ENCODE data around the gene MASTL. TPM values are rescaled to one million over a fixed set of nuclear protein-coding genes. Genes with fewer than 3 reads are reported as not detected.

MASTL gene
- 10 to 100 TPM in 1 of 2 donors, 1 to 10 TPM in 1; 8.5 to 14.3 TPM for total RNA-seq

DNA sequence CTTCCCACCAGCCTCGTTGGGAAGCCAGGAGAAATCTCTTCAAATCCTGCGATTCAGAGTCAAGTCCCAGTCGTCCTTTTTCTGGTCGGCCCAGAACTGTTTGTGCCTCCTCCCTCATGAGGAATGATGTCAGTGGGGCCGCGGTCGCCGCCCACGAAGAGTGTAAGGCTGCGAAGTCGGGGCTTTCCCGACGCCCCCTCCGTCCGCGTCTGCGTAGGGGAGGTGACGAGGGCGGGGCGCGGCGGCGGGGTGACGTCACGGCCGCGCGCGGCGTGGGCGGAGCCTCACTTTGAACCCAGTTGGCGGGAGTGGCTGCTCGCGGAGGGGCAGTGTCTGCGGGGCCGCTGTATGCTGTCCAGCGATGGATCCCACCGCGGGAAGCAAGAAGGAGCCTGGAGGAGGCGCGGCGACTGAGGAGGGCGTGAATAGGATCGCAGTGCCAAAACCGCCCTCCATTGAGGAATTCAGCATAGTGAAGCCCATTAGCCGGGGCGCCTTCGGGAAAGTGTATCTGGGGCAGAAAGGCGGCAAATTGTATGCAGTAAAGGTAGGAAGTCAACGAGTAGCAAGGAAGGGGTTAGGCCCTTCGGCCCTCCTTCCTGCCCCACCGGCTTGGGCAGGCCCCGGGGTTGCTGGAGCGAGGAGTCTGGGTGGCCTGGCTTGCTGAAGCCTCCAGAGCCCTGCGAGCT lies at the start of gene MASTL:
MASTL (plus strand) TSS at position 287 of the 689 bp plus-strand sequence; CDS start at position 362, 75 bp downstream.
- Histone ChIP-seq H3K4me3 (peak within 1 kb of the TSS; percentile 70), H3K4me1 (replicated peaks) (no peaks in the 10 kb centered on the region), H3K36me3 (no peaks in the 10 kb centered on the region), H3K27ac (peak within 1 kb of the TSS; percentile 98), H3K9me3 (no peaks in the 10 kb centered on the region), H3K27me3 (replicated peaks; ENCODE audit: insufficient read depth) (no peaks in the 10 kb centered on the region)
- DNase-seq (ENCODE audit: low spot score) = peak; percentile 87
- intact Hi-C loops (cut with DNase I) = loop anchor here (2.0 to 10.0 kb wide), 2 partner anchors 50 to 86 kb away; partner anchors contain the start of genes ACBD5 and ANKRD26
- TF ChIP-seq POLR2A (IDR thresholded peaks at IDR 0.05) = peak; percentile 91
- TF ChIP-seq, protein P1, sequence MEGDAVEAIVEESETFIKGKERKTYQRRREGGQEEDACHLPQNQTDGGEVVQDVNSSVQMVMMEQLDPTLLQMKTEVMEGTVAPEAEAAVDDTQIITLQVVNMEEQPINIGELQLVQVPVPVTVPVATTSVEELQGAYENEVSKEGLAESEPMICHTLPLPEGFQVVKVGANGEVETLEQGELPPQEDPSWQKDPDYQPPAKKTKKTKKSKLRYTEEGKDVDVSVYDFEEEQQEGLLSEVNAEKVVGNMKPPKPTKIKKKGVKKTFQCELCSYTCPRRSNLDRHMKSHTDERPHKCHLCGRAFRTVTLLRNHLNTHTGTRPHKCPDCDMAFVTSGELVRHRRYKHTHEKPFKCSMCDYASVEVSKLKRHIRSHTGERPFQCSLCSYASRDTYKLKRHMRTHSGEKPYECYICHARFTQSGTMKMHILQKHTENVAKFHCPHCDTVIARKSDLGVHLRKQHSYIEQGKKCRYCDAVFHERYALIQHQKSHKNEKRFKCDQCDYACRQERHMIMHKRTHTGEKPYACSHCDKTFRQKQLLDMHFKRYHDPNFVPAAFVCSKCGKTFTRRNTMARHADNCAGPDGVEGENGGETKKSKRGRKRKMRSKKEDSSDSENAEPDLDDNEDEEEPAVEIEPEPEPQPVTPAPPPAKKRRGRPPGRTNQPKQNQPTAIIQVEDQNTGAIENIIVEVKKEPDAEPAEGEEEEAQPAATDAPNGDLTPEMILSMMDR (IDR thresholded peaks at IDR 0.05) = peak in 1 of 4 experiments; percentile 7
- peak; percentile 97 for TF ChIP-seq POLR2AphosphoS5 (IDR thresholded peaks at IDR 0.05)
- WGBS = 2% methylated on average over 54 of the region's 55 CpGs

DNA sequence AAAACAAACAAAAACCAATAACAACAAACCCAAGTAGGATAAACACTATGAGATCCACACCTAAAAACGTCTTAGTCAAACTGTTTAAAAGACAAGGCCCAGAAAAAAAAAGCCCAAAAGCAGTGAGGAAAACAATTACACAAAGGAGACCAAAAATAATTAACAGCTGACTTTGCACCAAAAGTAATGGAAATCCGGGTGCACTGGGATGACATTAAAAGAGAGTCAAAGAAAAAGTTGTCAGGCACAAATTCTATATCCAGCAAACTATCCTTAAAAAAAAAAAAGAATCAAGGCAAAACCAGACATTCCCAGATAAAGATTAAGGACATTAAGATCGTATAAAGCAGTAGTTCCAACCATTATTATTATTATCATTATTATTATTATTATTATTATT lies 47.0 kb upstream of the MASTL start:
- H3K27ac ChIP-seq = no peak overlapping the region
- H3K4me3 ChIP-seq = no peak overlapping the region
- DNase-seq (ENCODE audit: low spot score) = no peak
- H3K4me1 ChIP-seq (replicated peaks) = no peaks in the 10 kb centered on the region
- H3K36me3 ChIP-seq = peaks cover 0 to 7% of the 10 kb centered on the region in 2 donors
- intact Hi-C loops (cut with DNase I) = loop anchor here (10.0 kb wide), 1 partner anchor 47 kb away; the partner anchor contains the start of genes MASTL and YME1L1
- no peaks in the 10 kb centered on the region for H3K27me3 ChIP-seq (replicated peaks; ENCODE audit: insufficient read depth)
- H3K9me3 ChIP-seq = no peaks in the 10 kb centered on the region
- 93% methylated on average over 3 of the region's 3 CpGs for WGBS
- TF ChIP-seq POLR2A (IDR thresholded peaks at IDR 0.05) (no peak), POLR2AphosphoS5 (IDR thresholded peaks at IDR 0.05) (no peak)
- TF ChIP-seq, protein P1 (IDR thresholded peaks at IDR 0.05) = no peak

DNA sequence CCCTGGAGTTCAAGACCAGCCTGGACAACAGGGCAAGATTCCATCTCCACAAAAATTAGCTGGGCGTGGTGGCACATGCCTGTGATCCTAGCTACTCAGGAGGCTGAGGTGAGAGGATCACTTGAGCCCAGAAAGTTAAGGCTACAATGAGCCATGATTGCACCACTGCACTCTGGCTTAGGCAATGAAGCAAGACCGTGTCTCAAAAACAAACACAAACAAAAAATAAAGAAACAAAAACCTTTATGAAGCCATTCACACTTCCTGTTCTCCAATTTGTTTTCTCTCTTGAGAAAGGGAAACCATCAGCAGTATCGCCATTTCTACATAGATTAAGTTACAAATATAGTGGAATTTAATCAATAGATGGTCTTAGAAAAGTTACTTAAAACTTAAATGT lies 20.8 kb upstream of the MASTL start:
- H3K4me3 ChIP-seq = no peak overlapping the region
- peaks cover 0 to 6% of the 10 kb centered on the region in 2 donors for H3K36me3 ChIP-seq
- no peaks in the 10 kb centered on the region for H3K4me1 ChIP-seq (replicated peaks)
- no peaks in the 10 kb centered on the region for H3K27me3 ChIP-seq (replicated peaks; ENCODE audit: insufficient read depth)
- TF ChIP-seq POLR2A (IDR thresholded peaks at IDR 0.05) (no peak), POLR2AphosphoS5 (IDR thresholded peaks at IDR 0.05) (no peak)
- TF ChIP-seq, protein P1 (IDR thresholded peaks at IDR 0.05) = no peak
- H3K9me3 ChIP-seq = no peaks in the 10 kb centered on the region
- 94% methylated on average over 3 of the region's 3 CpGs for WGBS
- intact Hi-C loops (cut with DNase I) = no loop called here
- H3K27ac ChIP-seq = no peak overlapping the region
- DNase-seq (ENCODE audit: low spot score) = no peak

DNA sequence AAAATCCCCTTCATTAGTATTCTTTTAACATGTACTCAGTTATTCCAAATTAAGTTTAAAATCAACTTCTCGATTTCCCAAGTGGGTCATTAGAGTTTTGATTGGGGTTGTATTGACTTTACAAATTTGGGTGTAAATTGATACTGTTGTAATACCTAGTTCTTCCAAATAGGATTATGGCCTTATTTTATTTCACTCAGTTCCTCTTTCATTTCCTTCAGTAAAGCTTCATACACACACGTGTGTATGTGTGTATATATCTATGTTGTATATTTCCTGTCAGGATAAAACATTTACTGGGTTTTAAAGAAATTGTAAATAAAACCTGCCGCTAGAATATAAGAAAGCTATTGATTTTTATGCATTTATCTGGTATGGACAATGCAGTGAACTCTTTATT lies 16.9 kb upstream of the MASTL start:
- TF ChIP-seq, protein P1 (IDR thresholded peaks at IDR 0.05) = no peak
- TF ChIP-seq POLR2AphosphoS5 (IDR thresholded peaks at IDR 0.05) (no peak), POLR2A (IDR thresholded peaks at IDR 0.05) (no peak)
- DNase-seq (ENCODE audit: low spot score) = no peak
- Histone ChIP-seq H3K4me3 (no peak overlapping the region), H3K9me3 (no peaks in the 10 kb centered on the region), H3K27ac (no peak overlapping the region), H3K4me1 (replicated peaks) (no peaks in the 10 kb centered on the region), H3K27me3 (replicated peaks; ENCODE audit: insufficient read depth) (no peaks in the 10 kb centered on the region), H3K36me3 (no peaks in the 10 kb centered on the region)
- WGBS = 80% methylated on average over 3 of the region's 3 CpGs
- intact Hi-C loops (cut with DNase I) = no loop called here

DNA sequence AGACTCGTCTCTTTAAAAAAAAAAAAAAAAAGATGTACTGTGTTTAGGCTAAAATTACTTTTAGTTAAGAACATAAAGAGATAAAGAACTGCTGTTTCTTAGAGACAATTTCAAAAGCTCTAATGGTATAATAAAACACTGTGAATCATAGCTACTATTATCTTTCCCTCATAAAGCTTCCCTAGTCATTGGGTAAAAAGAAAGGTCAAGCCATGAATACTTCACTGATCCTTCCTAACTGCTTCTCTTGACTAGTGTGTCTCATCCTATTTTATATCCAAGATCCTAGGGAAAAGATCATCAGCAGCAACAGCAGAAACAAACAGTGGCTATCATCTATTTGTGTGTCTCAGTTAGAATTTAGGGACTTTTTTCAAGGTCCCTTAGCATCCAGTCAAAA lies 11.5 kb upstream of the MASTL start:
- Histone ChIP-seq H3K4me3 (no peak overlapping the region), H3K4me1 (replicated peaks) (no peaks in the 10 kb centered on the region), H3K27ac (no peak overlapping the region), H3K36me3 (no peaks in the 10 kb centered on the region), H3K27me3 (replicated peaks; ENCODE audit: insufficient read depth) (no peaks in the 10 kb centered on the region), H3K9me3 (no peaks in the 10 kb centered on the region)
- intact Hi-C loops (cut with DNase I) = no loop called here
- TF ChIP-seq POLR2AphosphoS5 (IDR thresholded peaks at IDR 0.05) (no peak), POLR2A (IDR thresholded peaks at IDR 0.05) (no peak)
- TF ChIP-seq, protein P1 (IDR thresholded peaks at IDR 0.05) = no peak
- WGBS = 93% methylated on average over 1 of the region's 1 CpG
- no peak for DNase-seq (ENCODE audit: low spot score)

Data from prostate gland (tissue), 2 donors.